HG03139 (cell line): Measurements from ENCODE around the gene CELF4.
"Not testable (repeated sequence)": the region's sequence is repeated elsewhere in the genome, so short reads cannot be mapped to it uniquely, and the experiment has no call there.

Source experiments
- ATAC-seq: cut with Tn5 transposase; IDR thresholded peaks from one replicate; pipeline ENCODE4 v1.9.1; 2021; ENCODE audit not compliant: unreplicated experiment

The CELF4 gene

DNA sequence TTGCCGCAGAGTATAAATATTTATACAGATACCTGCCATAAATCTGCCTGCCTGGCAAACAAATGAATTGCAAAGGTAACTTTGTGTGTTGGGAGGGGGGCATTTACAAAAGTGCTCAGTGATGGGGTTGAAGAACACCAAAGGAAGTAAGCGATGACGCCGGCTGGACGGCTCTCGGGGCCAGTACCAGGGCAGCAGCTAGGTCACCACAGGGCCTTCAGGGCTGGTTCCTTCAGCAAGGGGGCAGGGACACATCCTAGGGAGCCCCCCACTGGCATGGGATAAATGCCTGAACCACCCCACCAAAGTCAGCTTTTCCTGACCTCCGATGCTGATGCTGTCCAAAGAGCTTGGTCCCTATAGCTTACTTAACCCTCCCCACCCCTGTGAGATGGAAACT, 190.4 kb downstream of the CELF4 start:
- ATAC-seq, result no peak

DNA sequence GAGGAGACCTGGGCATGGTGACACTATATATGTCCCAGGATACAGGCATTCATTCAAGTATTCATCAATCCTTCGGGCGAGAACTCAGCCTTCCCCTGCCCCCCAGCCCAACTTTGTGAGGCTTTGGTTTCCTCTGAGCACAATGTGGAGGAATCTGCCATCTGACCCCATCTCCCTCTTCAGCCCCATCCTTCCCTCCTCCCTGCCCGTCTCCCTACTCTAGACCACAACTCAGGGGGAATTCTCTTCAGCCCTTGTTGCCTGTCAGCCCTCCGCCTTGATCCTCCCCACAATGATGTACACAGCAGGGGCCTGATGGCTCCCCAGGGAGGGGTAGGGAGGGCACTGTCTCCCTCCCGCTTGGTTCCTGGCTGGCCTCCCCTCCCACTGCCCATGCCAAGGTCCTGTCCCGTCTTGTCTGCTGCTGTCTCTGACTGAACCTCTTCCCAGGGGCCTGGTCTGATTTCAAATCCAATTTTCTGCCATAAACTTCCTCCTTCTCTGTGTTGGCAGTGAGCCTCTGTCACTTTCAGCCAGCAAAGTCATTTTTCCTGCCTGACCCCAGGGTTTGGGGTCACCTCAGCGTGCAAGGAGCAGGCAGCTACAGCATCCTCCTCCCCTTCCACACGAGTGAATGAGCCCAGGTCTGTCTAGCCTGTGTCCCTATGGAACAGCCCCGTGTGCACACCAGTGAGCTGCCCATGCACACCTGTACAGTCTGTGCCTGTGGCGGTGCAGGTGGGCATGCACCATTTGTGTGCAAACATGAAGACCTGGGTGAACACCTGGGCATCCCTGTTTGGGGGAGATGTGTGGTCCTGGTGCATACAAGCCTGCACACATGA, 197.3 kb downstream of the CELF4 start:
- no peak for ATAC-seq

DNA sequence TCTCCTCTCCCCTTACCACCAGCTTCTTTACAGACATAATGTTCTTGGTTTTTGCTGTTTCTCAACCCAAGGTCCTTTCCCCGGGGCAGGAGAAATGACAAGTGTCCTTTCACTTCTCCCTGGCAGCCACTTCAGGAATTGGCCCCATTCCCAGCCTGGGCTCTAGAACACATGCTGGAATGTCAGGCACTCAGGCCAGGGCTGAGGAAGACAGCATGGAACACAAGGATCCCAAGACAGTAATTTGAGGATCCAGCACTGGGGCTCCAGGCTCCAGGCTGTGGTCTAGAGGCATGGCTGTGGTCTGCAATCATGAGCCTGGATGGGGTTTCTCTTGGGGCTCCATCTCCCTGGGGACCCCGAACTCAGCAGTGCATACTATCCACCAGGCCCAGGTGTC, 201.4 kb downstream of the CELF4 start:
- no peak for ATAC-seq

DNA sequence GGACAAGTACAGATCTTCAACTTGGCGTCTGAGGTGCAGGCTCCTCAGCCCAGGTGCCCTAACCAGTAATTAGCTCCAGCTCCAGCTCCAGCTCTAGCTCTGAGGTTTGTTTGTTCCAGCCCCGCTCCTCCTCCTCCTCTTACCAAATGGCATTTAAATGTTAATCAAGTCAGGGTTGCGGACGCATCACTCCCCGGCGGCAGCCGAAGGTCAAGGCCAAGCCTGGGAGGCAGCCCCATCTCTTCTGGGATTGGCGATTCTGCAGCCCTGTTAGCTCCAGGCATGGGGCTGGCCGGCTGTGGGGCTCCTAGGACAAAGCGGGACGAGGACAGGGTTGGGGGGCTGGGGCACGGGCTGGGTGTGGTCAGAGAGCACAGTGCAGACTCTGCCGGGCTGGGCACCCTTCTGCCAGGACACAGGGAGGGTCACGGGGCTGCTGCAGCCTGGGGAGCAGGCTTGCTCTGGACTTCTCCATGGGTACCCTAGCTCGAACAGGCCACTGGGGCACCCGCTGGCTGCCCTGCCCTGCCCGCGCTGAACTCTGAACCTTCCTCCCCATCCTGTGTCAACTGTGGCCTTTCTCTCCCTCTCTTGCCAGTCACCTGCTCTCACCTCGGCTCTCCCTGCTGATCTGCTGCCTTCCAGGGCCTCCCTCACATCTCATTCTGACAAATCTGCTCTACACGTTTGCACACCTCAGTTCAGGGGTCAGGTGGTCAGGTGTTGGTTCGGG, 203.3 kb downstream of the CELF4 start:
- ATAC-seq, result no peak

DNA sequence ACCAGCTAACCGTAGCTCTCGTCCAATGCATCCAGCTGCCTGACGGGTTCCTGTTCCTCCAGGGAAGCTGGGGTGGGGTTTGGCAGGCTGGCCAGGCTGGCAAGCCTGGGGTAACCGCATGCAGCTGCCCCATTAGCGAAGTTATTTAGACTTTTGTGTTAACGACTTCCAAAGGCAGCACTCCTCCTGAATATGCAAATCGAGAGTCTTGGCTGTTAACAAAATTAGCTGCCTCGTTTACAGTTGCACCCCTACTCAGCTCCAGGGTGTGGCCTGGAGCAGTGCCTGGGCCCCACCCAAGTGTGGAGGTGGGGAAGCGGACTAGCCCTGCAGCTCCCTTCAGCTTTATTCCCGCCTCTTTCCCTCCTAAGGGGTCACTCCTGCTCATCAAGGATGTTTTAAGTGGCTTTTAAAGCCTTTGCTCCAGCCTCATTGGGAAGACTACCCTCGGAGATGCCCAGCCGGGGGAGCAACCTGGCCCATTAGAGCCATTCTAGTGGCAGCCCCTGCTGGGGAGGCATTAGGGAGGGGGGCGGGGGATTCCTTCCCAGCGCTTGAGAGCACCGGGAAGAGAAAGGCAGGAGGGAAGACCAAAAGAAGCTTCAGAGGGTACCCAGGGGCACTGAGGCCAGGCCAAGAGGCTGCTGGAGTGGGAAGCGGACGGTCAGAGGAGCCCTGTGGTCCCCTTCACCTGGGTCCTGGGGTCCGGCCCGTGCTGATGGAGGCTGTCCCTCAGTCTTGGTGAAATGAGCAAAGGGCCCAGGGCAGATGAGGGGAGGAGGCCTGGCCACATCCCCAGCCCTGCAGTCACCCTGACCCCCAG, 204.1 kb downstream of the CELF4 start:
- no peak for ATAC-seq

DNA sequence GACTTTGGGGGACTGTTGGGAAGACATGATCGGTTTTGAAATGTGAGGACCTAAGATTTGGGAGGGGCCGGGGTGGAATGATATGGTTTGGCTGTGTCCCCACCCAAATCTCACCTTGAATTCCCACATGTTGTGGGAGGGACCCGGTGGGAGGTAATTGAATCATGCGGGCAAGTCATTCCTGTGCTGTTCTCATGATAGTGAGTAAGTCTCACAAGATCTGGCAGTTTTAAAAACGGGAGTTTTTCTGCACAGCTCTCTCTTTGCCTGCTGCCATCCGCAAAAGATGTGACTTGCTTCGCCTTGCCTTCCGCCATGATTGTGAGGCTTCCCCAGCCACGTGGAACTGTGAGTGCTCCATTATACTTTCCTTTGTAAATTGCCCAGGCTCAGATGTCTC, 207.5 kb downstream of the CELF4 start:
- ATAC-seq, result not testable (repeated sequence)

DNA sequence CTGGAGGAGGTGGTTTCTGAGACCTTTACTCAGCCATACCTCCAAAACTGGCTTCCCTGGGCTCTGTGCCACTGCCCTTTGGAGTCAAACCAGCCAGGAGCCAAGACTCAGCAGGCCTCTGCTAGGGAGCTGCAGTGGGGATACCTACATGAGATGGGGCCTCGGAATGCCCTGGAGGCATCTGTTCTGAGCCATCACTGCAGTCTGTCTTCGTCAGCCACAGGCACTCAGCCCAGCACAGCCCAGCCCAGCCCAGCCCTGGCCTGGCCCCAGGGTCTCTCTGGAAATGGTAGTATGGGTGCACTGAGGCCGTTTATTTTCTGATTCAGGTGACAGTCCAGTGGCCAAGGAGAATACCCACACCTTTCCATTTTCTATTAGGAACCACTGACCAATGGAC, 209.8 kb downstream of the CELF4 start:
- no peak for ATAC-seq

DNA sequence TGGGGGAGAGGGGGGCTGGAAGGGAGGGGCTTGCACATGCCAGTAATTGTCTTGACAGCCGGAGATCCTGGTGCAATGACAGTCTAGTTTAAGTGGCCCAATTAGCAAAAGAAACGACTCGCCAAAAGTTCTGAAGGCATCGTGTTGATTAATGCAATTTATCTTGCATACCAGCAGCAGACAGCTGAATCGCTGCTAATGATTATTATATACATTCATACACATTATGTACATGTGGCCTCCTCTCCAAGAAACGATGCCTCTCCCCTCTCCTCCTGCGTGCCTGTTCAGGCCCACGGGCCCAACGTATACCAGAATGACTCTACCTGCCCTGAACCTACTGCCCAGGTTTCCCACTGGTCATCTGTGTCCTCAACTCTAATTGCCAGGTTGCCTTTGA, 214.5 kb downstream of the CELF4 start:
- no peak for ATAC-seq

DNA sequence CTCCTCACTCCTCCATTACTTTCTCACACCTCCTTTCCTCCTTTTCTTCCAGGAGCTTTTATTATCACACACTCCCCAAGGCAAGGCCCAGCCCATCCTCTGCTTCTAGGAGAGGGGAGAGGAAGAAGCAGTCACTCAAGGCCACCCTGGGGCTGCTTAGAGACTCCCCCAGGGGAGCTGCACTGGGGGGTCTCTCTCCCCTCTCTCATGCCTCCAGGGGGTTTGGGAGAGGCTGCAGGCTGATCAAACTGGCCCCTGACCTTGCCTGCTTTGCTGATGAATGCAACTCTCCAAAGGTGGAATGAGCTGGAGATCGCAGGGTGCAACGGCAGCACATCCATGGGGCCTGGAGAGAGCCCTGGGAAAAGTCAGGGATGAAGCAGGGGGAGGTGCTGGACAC, 216.9 kb downstream of the CELF4 start:
- ATAC-seq, result no peak

DNA sequence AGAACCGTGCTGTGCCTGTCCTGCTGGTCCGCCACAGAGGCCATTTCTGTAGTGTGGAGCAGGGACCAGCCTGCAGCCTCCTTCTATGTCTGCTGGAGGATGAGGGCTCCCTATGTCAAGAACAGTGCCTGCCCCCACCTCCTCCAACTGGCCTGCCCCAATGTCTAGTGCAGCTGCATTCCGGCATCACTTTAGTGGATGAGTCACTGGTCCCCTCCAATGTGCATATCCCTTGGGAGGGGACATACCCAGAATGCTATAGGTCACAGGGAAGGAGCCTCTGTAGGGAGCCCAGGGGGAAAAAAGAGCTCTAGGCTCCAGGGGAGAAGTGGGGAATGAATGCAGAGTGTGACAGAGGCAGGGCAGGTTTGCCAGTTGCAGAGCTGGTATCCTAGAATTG, 219.6 kb downstream of the CELF4 start:
- ATAC-seq, result no peak

DNA sequence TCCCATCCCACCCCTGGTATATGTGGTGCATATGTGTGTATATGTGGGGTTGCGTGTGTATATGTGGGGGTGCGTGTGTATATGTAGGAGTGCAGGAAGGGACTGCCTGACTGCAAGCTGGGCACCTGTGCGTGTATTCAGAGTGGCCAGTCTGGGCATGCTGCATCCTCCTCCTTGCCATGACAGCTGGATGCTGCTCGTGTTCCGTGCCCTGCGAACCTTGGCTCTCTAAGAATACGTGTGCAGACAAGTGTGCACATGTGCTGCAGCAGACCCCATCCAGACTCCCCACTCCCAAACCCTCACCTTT, 222.1 kb downstream of the CELF4 start:
- no peak for ATAC-seq

DNA sequence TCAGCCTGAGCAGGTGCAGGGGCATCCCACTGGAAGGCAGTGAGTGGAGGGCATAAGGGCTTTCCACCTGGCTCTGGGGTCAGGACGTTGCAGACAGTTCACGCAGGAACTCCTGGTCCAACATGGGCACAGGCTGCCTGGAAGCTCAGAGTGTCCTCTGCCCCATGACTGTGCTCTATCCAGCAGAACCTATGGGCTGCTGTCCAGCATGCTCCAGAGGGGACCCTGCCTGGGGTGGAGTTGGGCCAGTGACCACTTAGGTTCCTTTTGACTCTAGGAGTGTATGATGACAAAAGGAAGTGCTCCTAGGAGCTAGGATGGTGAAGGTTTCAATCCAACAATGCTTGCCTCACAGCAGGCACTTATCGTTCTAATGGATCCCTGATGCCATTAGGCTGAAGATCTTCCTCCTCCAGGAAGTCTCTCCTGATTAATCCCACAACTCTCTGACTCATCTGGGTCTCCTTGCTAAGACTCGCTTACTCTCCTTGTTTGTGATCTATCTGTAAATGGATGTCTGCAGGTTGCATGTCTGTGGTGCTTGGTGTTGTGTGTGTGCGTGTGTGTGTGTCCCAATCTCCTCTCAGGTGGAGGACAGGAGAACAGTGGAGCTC, 224.0 kb downstream of the CELF4 start:
- no peak for ATAC-seq

DNA sequence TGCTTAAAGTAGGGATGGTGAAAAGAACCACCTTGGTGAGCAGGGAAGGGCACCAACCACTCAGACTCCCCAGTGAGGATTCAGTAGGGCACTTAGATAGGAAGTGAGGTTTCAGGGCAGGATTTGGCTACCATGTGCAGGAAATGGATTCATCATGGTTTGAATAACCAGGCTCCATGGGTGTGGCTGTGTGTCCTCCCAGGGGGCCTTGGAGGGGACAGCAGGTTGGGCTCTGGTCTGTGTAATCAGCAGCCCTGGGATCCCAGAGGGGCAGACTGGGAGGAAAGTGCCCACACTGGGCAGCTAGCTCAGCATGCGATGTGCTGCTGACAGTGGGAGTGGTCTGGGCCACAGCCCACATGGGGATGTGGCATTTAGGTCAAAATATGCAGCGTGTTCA, 224.6 kb downstream of the CELF4 start:
- no peak for ATAC-seq

DNA sequence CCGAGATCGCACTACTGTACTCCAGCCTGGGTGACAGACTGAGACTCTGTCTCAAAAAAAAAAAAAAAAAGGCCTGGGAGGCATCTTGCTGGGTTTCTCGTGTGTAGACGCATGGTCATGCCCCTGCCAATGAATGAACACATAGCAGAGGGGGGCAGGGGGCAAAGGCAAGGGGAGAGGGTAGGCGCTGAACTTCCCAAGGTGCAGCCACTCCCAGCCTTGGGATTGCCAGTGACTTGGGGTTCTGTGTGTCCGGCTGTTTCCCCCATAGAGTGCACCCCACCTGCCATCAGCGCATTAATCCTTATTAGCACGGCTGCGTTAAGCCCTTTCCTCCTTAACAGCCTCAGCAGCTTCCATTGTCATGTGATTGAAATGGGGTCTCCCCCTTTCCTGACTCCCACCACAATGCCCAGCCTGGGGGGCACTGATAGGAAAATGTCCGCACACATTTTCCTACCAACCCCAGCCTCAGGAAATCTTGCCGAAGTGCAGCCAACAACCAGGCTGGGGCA, 225.8 kb downstream of the CELF4 start:
- ATAC-seq, result no peak

DNA sequence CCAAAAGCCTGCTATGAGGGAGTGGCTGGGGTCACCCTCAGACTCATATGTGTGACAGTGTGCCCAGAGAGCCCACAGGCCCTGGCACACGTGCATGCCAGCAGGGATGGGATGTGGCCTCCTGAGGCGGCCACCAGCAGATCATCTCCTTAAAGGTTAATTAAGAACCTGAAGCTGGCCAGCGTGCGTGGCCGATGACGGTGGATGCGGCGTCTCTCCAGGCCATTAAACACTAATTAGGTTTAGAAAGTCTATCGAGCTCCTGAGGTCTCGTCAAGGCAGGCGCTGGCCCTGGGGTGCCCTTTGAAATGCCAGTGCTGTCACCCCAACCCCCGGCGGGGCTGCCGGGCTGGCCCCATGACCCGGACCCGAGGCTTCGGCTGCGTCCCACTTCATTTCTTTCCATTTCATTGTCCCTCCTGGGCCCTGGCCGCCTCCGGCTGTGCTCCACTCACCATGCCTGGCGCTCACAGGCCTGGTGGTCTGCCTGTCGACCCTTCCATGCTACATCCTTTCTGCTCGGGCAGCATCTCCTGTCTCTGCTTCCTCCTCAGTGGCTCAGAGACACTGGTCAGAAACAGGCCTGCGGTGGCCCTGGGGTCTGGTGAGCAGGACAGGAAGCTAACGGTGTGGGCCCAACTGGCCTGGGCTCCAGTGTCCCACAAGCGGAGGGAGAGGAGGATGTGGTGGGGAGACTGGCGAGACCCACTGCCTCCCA, 228.9 kb downstream of the CELF4 start:
- ATAC-seq, result no peak

DNA sequence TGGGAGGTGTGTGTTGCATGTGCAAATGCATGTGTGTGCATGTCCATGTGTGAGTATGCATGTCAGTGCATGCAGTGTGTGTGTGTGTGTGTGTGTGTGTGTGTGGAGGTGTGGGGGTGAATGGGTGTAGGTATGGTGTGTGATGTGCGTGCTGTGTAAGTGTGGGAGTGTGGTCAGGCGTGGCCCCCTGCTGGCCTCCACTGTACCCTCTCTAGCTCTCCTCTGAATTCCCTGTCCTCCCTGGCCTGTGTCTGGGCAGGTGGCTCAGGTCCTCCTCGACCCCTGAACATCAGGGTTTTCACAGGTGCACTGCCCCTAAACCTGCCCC, 230.2 kb downstream of the CELF4 start:
- ATAC-seq, result no peak

DNA sequence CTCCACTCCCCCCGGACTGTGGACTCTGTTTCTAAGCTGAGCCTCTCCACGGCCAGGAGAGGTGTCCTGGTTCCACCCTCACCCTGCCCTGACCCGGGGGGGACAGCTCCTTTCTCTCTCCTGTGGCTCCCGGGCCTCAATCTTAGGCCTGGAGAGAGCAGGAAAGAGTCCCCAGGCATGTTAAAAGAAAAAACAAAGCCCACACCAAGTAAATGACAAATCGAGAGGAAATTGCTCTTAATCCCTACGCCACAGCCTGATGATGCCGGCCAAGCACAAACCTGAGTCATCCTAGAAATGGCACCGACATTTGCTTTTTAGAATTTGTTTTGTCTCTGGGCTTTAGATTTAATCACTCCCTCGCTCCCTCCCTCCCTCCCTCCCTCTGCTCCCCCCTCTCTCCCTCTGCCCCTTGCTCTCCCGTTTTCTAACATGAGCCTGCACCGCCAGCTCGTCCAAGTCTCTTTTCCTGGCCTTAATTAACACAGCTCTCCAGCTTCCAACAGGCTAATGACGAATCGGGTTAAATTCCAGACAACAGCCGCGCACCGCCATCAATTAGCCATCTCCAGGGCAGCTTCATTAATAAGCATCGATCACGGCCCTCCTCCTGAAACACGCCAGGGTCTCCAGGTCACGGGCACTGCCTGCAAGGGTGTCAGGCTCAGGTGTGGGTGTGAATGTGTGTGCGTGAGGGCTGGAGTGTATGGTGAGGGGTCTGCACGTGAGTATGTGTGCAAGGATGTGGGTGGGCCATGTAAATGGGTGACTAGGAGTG, 230.8 kb downstream of the CELF4 start:
- no peak for ATAC-seq

DNA sequence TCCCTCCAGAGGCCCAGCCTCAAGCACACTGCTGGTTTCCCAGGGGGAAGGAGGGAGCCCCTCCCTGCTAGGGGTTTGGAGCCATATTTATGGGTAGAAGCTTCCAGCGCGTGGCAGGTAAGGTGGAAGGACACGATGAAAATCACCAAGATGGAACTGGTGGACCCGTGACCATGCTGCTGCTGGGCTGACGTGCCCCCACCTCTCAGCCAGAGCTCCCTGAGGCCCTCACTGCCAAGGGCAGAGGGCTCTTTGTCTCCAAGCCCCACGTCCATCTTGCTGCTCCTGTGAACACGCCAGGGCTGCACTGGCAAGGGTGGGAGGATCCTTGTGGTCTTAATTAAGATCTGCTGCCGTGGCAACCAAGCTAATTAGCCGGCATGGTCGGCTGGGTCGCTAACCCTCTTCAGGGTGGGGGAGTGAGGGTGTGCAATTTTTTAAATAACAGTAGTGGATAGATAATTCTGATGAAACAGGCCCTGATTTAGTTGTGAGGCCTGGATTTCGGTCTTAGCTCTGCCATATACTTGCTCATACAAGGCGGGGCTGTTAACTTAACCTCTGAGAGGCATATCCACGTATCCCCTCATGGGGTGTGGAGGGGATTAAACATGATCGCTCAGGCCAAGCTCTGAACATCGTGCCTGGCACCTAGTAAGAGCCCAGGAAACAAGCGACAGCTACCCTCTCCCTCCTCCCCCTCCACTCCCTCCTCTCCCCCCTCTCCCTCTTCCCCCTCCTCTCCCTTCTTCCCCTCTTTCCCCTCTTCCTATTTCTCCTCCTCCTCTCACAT, 232.8 kb downstream of the CELF4 start:
- no peak for ATAC-seq

DNA sequence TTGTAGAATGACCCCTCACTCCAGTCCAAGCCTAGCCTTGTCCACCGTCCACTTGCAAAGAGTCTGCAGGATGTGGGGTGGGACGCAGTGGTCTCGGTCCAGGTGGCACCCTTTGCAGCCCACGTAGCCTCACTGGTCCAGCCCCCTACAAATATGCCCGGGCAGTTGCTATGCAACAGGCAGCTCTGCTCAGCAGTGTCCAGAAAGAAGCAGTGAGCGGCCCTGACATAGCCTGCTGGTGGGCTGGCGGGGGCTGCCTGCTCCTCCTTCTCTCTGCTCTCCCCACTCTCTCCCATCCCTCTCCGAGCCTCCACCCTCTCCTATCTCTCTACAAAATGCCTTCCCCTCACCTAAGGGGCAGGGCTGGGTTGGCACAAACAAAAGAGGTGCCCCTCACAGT, 233.4 kb downstream of the CELF4 start:
- no peak for ATAC-seq
